H7 (cell line): Measurements from ENCODE around the gene ASB18. TPM values are rescaled to one million over a fixed set of nuclear protein-coding genes. Genes with fewer than 3 reads are reported as not detected.

Source experiments
- DNase-seq: peaks from one replicate; pipeline ENCODE4 v3.0.0; 2012
- H3K27me3 ChIP-seq: 2 replicates; pipeline ENCODE4 v1.6.0; 2011; ENCODE audit warnings: mild to moderate bottlenecking, low read length; ENCODE audit not compliant: control insufficient read depth, insufficient read depth
- H3K36me3 ChIP-seq: replicated peaks from 2 replicates; pipeline ENCODE4 v1.5.1; 2011; ENCODE audit warnings: low read length; ENCODE audit not compliant: control insufficient read depth, insufficient read depth
- H3K4me3 ChIP-seq: 2 replicates; pipeline ENCODE4 v1.5.1; 2011; ENCODE audit warnings: low read depth, mild to moderate bottlenecking, control low read depth, low read length, moderate library complexity; ENCODE audit not compliant: insufficient read depth
- total RNA-seq: library from RNA; depleted of rRNA; stranded (reverse); fragments of >200 nt; shearing (Covaris generic); gene quantifications from 2 replicates; pipeline ENCODE4 v1.2.3, GENCODE V29; 2014

ASB18 gene
- total RNA-seq, 1 experiment from 2014 or later, result not detected

- Histone ChIP-seq H3K27me3 (no peaks in the 10 kb centered on the region), H3K36me3 (no peaks in the 10 kb centered on the region), H3K4me3 (no peak overlapping the region)
- DNase-seq, result no peak
These were observed 2.8 kb downstream of the ASB18 start for GRCh38 chr2:236261452-236261851.

- H3K4me3 ChIP-seq, result no peak overlapping the region
- no peak for DNase-seq
- H3K36me3 ChIP-seq, result no peaks in the 10 kb centered on the region
- H3K27me3 ChIP-seq, result no peaks in the 10 kb centered on the region
These were observed 4.8 kb downstream of the ASB18 start for GRCh38 chr2:236259371-236259770.

GRCh38 chr2:236257575-236257974 lies 6.6 kb downstream of the ASB18 start:
- H3K27me3 ChIP-seq, result no peaks in the 10 kb centered on the region
- H3K36me3 ChIP-seq, result no peaks in the 10 kb centered on the region
- DNase-seq, result no peak
- no peak overlapping the region for H3K4me3 ChIP-seq

GRCh38 chr2:236257136-236257535 lies 7.1 kb downstream of the ASB18 start:
- no peak for DNase-seq
- Histone ChIP-seq H3K4me3 (no peak overlapping the region), H3K36me3 (no peaks in the 10 kb centered on the region), H3K27me3 (no peaks in the 10 kb centered on the region)

GRCh38 chr2:236256366-236256985 lies 7.7 kb downstream of the ASB18 start:
- Histone ChIP-seq H3K27me3 (no peaks in the 10 kb centered on the region), H3K4me3 (no peak overlapping the region), H3K36me3 (no peaks in the 10 kb centered on the region)
- DNase-seq, result no peak

- DNase-seq, result peak; percentile 40
These were observed 9.5 kb downstream of the ASB18 start for GRCh38 chr2:236254674-236255073.

GRCh38 chr2:236254001-236254400 lies 10.2 kb downstream of the ASB18 start:
- Histone ChIP-seq H3K27me3 (no peaks in the 10 kb centered on the region), H3K36me3 (no peaks in the 10 kb centered on the region), H3K4me3 (no peak overlapping the region)
- DNase-seq, result no peak

More at GRCh38 chr2:236254674-236255073, 9.5 kb downstream of the ASB18 start:
- no peaks in the 10 kb centered on the region for H3K36me3 ChIP-seq
- no peak overlapping the region for H3K4me3 ChIP-seq
- H3K27me3 ChIP-seq, result no peaks in the 10 kb centered on the region

- no peak for DNase-seq
- H3K36me3 ChIP-seq, result no peaks in the 10 kb centered on the region
- no peak overlapping the region for H3K4me3 ChIP-seq
- no peaks in the 10 kb centered on the region for H3K27me3 ChIP-seq
These were observed 11.6 kb downstream of the ASB18 start for GRCh38 chr2:236252602-236253001.

- no peaks in the 10 kb centered on the region for H3K36me3 ChIP-seq
- DNase-seq, result no peak
- no peaks in the 10 kb centered on the region for H3K27me3 ChIP-seq
- H3K4me3 ChIP-seq, result no peak overlapping the region
These were observed 13.2 kb downstream of the ASB18 start for GRCh38 chr2:236250909-236251579.

GRCh38 chr2:236250286-236250685 lies 13.9 kb downstream of the ASB18 start:
- DNase-seq, result no peak
- no peak overlapping the region for H3K4me3 ChIP-seq
- no peaks in the 10 kb centered on the region for H3K36me3 ChIP-seq
- no peaks in the 10 kb centered on the region for H3K27me3 ChIP-seq

- DNase-seq, result no peak
- Histone ChIP-seq H3K36me3 (no peaks in the 10 kb centered on the region), H3K27me3 (no peaks in the 10 kb centered on the region)
These were observed 15.1 kb downstream of the ASB18 start for GRCh38 chr2:236249066-236249465.

GRCh38 chr2:236246711-236247246 lies 17.4 kb downstream of the ASB18 start:
- Histone ChIP-seq H3K36me3 (no peaks in the 10 kb centered on the region), H3K4me3 (no peak overlapping the region), H3K27me3 (no peaks in the 10 kb centered on the region)
- no peak for DNase-seq

More at GRCh38 chr2:236249066-236249465, 15.1 kb downstream of the ASB18 start:
- no peak overlapping the region for H3K4me3 ChIP-seq

GRCh38 chr2:236244256-236244655 lies 19.9 kb downstream of the ASB18 start:
- DNase-seq, result no peak
- Histone ChIP-seq H3K27me3 (no peaks in the 10 kb centered on the region), H3K36me3 (no peaks in the 10 kb centered on the region), H3K4me3 (no peak overlapping the region)

GRCh38 chr2:236242057-236242495 lies 22.1 kb downstream of the ASB18 start:
- Histone ChIP-seq H3K27me3 (peaks cover 14% of the 10 kb centered on the region), H3K36me3 (no peaks in the 10 kb centered on the region), H3K4me3 (no peak overlapping the region)
- DNase-seq, result no peak
